ENCODE results near the gene TMCO2. TPM values are rescaled to one million over a fixed set of nuclear protein-coding genes. Genes with fewer than 3 reads are reported as not detected.

TMCO2 gene
- total and polyA plus RNA-seq, 11 donors: not detected

- no peak overlapping the region for H3K27ac ChIP-seq
- no peaks in the 10 kb centered on the region for H3K36me3 ChIP-seq
- H3K9me3 ChIP-seq: no peaks in the 10 kb centered on the region
- DNase-seq (no peak), ATAC-seq (no peak)
- intact Hi-C loops (cut with DNase I): no loop called here
- H3K4me3 ChIP-seq: no peak overlapping the region
- TF ChIP-seq, protein P1, sequence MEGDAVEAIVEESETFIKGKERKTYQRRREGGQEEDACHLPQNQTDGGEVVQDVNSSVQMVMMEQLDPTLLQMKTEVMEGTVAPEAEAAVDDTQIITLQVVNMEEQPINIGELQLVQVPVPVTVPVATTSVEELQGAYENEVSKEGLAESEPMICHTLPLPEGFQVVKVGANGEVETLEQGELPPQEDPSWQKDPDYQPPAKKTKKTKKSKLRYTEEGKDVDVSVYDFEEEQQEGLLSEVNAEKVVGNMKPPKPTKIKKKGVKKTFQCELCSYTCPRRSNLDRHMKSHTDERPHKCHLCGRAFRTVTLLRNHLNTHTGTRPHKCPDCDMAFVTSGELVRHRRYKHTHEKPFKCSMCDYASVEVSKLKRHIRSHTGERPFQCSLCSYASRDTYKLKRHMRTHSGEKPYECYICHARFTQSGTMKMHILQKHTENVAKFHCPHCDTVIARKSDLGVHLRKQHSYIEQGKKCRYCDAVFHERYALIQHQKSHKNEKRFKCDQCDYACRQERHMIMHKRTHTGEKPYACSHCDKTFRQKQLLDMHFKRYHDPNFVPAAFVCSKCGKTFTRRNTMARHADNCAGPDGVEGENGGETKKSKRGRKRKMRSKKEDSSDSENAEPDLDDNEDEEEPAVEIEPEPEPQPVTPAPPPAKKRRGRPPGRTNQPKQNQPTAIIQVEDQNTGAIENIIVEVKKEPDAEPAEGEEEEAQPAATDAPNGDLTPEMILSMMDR (IDR thresholded peaks at IDR 0.05): no peak
- TF ChIP-seq POLR2A (IDR thresholded peaks at IDR 0.05): no peak
- H3K27me3 ChIP-seq: no peaks in the 10 kb centered on the region
- peaks cover 0 to 12% (median 2%) of the 10 kb centered on the region in 12 donors for H3K4me1 ChIP-seq
Observed at GRCh38 chr1:40248412-40248811, 675 bp downstream of the TMCO2 start.

- no peaks in the 10 kb centered on the region for H3K36me3 ChIP-seq
- ATAC-seq: no peak
- no peak overlapping the region for H3K4me3 ChIP-seq
- intact Hi-C loops (cut with DNase I): loop anchor here in 2 of 10 donors (10.0 kb wide), 1 partner anchor 87 kb away; the partner anchor contains the start of gene RLF (in 2 of the 2)
- no peak overlapping the region for H3K27ac ChIP-seq
- DNase-seq: no peak
- H3K9me3 ChIP-seq: no peaks in the 10 kb centered on the region
- no peaks in the 10 kb centered on the region for H3K27me3 ChIP-seq
- no peak for TF ChIP-seq POLR2A (IDR thresholded peaks at IDR 0.05)
- TF ChIP-seq, protein P1 (IDR thresholded peaks at IDR 0.05): no peak
- peaks cover 0 to 15% (median 9%) of the 10 kb centered on the region in 12 donors for H3K4me1 ChIP-seq
- WGBS, 4 donors: 73 to 87% (median 75%) methylated on average over 4 of the region's 4 CpGs
Observed at GRCh38 chr1:40251456-40251855, 3.7 kb downstream of the TMCO2 start.

DNA sequence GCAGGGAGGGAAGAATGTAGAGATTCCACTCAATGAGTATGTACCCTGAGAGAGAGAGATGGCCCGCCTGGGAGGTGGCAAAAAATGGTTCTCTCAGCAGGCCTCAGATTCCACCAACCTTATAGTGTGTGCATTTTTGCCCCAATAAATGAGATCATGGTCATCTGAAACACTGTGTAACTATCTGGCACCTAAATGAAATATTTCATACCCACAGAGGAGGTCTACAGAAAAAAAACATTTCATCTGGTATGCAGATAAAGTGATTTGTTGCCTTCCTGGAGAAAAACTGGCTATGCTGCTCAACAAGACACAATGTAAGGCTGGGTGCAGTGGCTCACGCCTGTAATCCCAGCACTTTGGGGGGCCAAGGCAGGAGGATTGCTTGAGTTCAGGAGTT lies 4.9 kb downstream of the TMCO2 start:
- intact Hi-C loops (cut with DNase I): loop anchor here in 2 of 10 donors (10.0 kb wide), 1 partner anchor 88 kb away; the partner anchor contains the start of gene RLF (in 2 of the 2)
- no peaks in the 10 kb centered on the region for H3K9me3 ChIP-seq
- H3K4me1 ChIP-seq: peaks cover 3 to 19% (median 14%) of the 10 kb centered on the region in 12 donors
- DNase-seq (no peak), ATAC-seq (no peak)
- no peaks in the 10 kb centered on the region for H3K36me3 ChIP-seq
- H3K27me3 ChIP-seq: no peaks in the 10 kb centered on the region
- no peak overlapping the region for H3K27ac ChIP-seq
- H3K4me3 ChIP-seq: no peak overlapping the region
- 70 to 96% (median 93%) methylated on average over 2 of the region's 2 CpGs for WGBS, 4 donors
- no peak for TF ChIP-seq POLR2A (IDR thresholded peaks at IDR 0.05)
- TF ChIP-seq, protein P1 (IDR thresholded peaks at IDR 0.05): no peak

DNA sequence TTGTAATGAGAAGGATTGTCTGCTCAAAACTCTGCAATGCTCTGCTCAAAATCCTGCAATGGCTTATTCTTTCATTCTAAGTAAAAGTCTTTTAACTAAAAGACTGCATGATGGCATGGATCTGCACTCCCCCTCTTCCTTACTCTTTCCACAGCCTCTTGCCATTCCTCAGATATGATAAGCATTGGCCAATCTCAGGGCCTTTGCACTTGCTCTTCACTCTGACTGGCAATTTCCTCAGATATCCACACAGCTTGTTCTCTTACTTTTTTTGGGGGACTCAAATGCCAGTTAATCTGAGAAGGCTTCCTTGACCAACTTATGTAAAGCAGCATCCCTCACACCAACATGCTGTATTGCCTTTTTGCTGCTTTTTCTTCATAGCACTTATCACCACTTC lies 7.5 kb downstream of the TMCO2 start:
- no peak overlapping the region for H3K4me3 ChIP-seq
- TF ChIP-seq, protein P1 (IDR thresholded peaks at IDR 0.05): no peak
- TF ChIP-seq POLR2A (IDR thresholded peaks at IDR 0.05): no peak
- ATAC-seq (no peak), DNase-seq (no peak)
- no peak overlapping the region for H3K27ac ChIP-seq
- H3K4me1 ChIP-seq: peaks cover 3 to 36% (median 27%) of the 10 kb centered on the region in 12 donors
- peaks cover 0 to 9% (median 2%) of the 10 kb centered on the region in 9 donors for H3K36me3 ChIP-seq
- intact Hi-C loops (cut with DNase I): loop anchor here in 7 of 10 donors (5.0 to 10.0 kb wide), 3 partner anchors 90 to 117 kb away; partner anchors contain the start of genes RLF (in 6 of the 7) and SMAP2 (in 1 of the 7)
- H3K27me3 ChIP-seq: no peaks in the 10 kb centered on the region
- H3K9me3 ChIP-seq: no peaks in the 10 kb centered on the region

All from heart left ventricle (tissue), 16 donors.